ENCODE measurements around the gene IMMP2L. TPM values are rescaled to one million over a fixed set of nuclear protein-coding genes. Genes with fewer than 3 reads are reported as not detected.

Gene IMMP2L
- total and polyA plus RNA-seq, 2 of the 8 experiments (the other 6 are each of a cell fraction or from before 2014, with no cell fraction given): 2.3 to 10.1 TPM

DNA sequence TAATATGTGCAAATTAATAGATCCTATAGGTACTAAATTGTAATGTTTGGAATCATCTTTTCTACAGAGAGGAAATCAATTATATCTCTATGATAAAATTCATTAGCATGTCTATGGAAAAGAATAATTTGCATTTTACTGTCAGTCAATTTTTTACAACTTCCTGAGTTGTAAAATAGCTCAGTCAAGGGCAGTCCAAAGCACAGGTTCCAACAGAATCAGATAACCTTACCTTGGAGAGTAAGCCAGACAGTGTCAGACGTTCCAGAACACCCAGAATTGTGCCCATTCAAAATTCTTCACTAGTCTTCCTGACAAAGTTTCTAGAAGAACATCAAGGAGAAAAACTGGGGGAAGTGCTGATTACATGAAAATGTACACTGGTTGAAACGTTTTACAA, 31.1 kb upstream of the IMMP2L start:
- H2AK5ac ChIP-seq (ENCODE audit: low read depth, low read length): no peak overlapping the region
- H3K56ac ChIP-seq (replicated peaks; ENCODE audit: insufficient read length, low read depth, low read length): no peak overlapping the region
- H4K8ac ChIP-seq (ENCODE audit: extremely low read depth, insufficient read depth, low read length): no peak overlapping the region
- H3K4ac ChIP-seq (replicated peaks; ENCODE audit: insufficient read length, low read depth, low read length): no peak overlapping the region
- H3K79me2 ChIP-seq (ENCODE audit: control insufficient read depth in 1 of 2, insufficient read depth in 2 of 2, low read length in 2 of 2): no peaks in the 10 kb centered on the region
- no peak overlapping the region for H2BK12ac ChIP-seq (ENCODE audit: low read depth, low read length)
- no peak overlapping the region for H4K5ac ChIP-seq (ENCODE audit: insufficient read length, low read depth, low read length)
- H4K91ac ChIP-seq (replicated peaks; ENCODE audit: insufficient read length, low read length): no peak overlapping the region
- no peak overlapping the region for H3K14ac ChIP-seq (ENCODE audit: insufficient read length)
- ChIA-PET CTCF (ENCODE audit: partially characterized antibody) (no interaction called here), POLR2A (ENCODE audit: partially characterized antibody) (interaction anchor here (0.6 kb wide), 1 partner anchor 815 kb away, joined by 3 read pairs; no protein-coding TSS in a partner anchor)
- H2AFZ ChIP-seq (ENCODE audit: low read length): no peak overlapping the region
- H3K27me3 ChIP-seq (replicated peaks in 1 of 4; ENCODE audit: control insufficient read depth in 3 of 4, extremely low read depth in 1 of 4, insufficient read depth in 3 of 4, low read length in 3 of 4): no peaks in the 10 kb centered on the region
- H3K4me1 ChIP-seq (replicated peaks in 1 of 4; ENCODE audit: control insufficient read depth in 3 of 4, insufficient read depth in 4 of 4, low read length in 3 of 4): no peaks in the 10 kb centered on the region
- no peak overlapping the region for H2BK20ac ChIP-seq (ENCODE audit: low read length)
- no peak overlapping the region for H2BK15ac ChIP-seq (ENCODE audit: low read length)
- H3K23me2 ChIP-seq (ENCODE audit: low read depth, low read length): no peaks in the 10 kb centered on the region; the same call in 1 of the 2 replicates
- H2BK120ac ChIP-seq (replicated peaks; ENCODE audit: low read depth, low read length): no peak overlapping the region
- H3K36me3 ChIP-seq (ENCODE audit: control insufficient read depth in 2 of 4, insufficient read depth in 4 of 4, low read length in 3 of 4): no peaks in the 10 kb centered on the region; a peak in 1 of 8 replicates
- no peak overlapping the region for H3K9ac ChIP-seq (replicated peaks in 1 of 4; ENCODE audit: extremely low read depth in 1 of 4, low read depth in 3 of 4, low read length in 3 of 4)
- H3K79me1 ChIP-seq (ENCODE audit: low read depth, low read length): no peaks in the 10 kb centered on the region
- DNase-seq (ENCODE audit: low read depth in 1 of 2, low spot score in 2 of 2) (no peak), FAIRE-seq (no peak)
- H2BK5ac ChIP-seq (ENCODE audit: low read depth, low read length): no peak overlapping the region
- H3K18ac ChIP-seq (ENCODE audit: extremely low read depth, low read length): no peak overlapping the region
- no peak overlapping the region for H3K27ac ChIP-seq (ENCODE audit: low read depth, low read length)
- no peak overlapping the region for H3K4me2 ChIP-seq (ENCODE audit: insufficient read depth in 1 of 2, low read depth in 2 of 2, low read length in 2 of 2)
- no peaks in the 10 kb centered on the region for H4K20me1 ChIP-seq (replicated peaks in 1 of 2; ENCODE audit: control insufficient read depth in 1 of 2, insufficient read depth in 2 of 2, low read length in 2 of 2)
- no peak overlapping the region for H3K4me3 ChIP-seq (ENCODE audit: extremely low read depth in 1 of 4, insufficient read depth in 2 of 4, low read depth in 3 of 4, low read length in 4 of 4)
- WGBS, 2 experiments (ENCODE audit: extremely low coverage in 1 of 2, insufficient coverage in 1 of 2, insufficient read length in 1 of 2, insufficient replicate concordance in 2 of 2, low coverage in 1 of 2, low lambda C conversion rate in 2 of 2, missing lambda C conversion rate in 1 of 2): 80% methylated on average over 2 of the region's 2 CpGs; no CpG with 5 or more reads in 1 of the 2 experiments
- TF ChIP-seq JUN (IDR thresholded peaks at IDR 0.05; ENCODE audit: low read depth, low read length) (no peak), KDM4A (IDR thresholded peaks at IDR 0.05; ENCODE audit: low read depth, low read length, severe bottlenecking) (no peak), FOSL1 (IDR thresholded peaks at IDR 0.05; ENCODE audit: insufficient read depth, low read depth, low read length) (no peak), EGR1 (IDR thresholded peaks at IDR 0.05; ENCODE audit: borderline replicate concordance, low read depth, low read length) (no peak), SP4 (IDR thresholded peaks at IDR 0.05; ENCODE audit: low read length) (no peak), BACH1 (IDR thresholded peaks at IDR 0.05; ENCODE audit: low read length) (no peak)
- H3K9me3 ChIP-seq (ENCODE audit: insufficient read depth in 2 of 2, low read depth in 1 of 2, low read length in 1 of 2): peaks cover 2 to 7% of the 10 kb centered on the region in 2 experiments; a peak in 2 of 4 replicates
- H3K23ac ChIP-seq (ENCODE audit: insufficient read length): no peak overlapping the region

All from H1 (cell line).